22Rv1 (cell line): ENCODE data around the gene APBB2.

Source experiments
- H3K27ac ChIP-seq: fragments of 450-650 bp; 2 replicates; pipeline ENCODE4 v1.5.1; 2017
- ZFX ChIP-seq: fragments of 450-650 bp; IDR thresholded peaks from 2 replicates; pipeline ENCODE4 v1.6.1; 2017; ENCODE audit warnings: antibody characterized with exemption, borderline replicate concordance
- TF ChIP-seq, protein P1 (sequence below): fragments of 450-650 bp; IDR thresholded peaks from 2 replicates; pipeline ENCODE4 v1.5.1; 2017; ENCODE audit warnings: mild to moderate bottlenecking

Gene APBB2

GRCh38 chr4:40948014-40948413 lies 266.3 kb downstream of the APBB2 start:
- TF ChIP-seq, protein P1, sequence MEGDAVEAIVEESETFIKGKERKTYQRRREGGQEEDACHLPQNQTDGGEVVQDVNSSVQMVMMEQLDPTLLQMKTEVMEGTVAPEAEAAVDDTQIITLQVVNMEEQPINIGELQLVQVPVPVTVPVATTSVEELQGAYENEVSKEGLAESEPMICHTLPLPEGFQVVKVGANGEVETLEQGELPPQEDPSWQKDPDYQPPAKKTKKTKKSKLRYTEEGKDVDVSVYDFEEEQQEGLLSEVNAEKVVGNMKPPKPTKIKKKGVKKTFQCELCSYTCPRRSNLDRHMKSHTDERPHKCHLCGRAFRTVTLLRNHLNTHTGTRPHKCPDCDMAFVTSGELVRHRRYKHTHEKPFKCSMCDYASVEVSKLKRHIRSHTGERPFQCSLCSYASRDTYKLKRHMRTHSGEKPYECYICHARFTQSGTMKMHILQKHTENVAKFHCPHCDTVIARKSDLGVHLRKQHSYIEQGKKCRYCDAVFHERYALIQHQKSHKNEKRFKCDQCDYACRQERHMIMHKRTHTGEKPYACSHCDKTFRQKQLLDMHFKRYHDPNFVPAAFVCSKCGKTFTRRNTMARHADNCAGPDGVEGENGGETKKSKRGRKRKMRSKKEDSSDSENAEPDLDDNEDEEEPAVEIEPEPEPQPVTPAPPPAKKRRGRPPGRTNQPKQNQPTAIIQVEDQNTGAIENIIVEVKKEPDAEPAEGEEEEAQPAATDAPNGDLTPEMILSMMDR: no peak
- no peak for TF ChIP-seq ZFX
- no peak overlapping the region for H3K27ac ChIP-seq

DNA sequence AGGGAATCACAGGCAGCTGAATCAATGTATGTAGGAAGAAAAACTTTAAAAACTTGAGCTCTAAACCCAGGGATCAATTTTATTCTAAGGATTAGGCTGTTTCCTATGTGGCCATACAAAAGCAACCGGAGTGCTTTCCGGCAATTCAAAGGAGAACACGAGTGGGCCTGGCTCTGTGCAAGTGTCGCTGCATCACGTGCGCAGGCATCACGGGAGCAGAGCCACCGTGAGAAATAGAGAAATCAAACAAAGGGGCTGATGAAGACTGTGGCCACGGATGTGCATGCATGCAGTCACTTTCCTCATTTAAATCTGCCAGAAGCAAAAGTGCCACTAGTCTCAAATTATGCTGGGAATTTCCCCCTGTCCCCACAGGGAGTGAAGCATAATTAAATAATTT lies 267.7 kb downstream of the APBB2 start:
- no peak for TF ChIP-seq ZFX
- TF ChIP-seq, protein P1: no peak
- no peak overlapping the region for H3K27ac ChIP-seq

DNA sequence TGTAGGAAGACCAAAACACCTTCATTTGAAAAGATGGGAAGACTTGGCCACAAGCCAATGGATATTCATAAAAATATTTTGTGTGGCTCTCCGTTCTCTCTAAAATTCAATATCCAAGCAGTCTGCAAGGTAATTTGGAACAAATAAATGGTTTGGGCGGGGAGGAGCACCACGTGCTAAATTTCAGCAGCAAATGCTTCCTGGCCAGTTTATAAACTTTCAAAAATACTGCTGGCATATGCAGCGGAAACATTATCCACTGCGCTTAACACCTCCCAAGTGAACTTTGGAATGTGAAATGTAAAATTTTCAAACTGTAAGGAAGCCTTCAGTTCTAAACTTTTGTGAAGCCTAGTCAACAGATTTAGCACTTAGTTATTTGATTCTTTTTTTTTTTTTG lies 273.6 kb downstream of the APBB2 start:
- no peak overlapping the region for H3K27ac ChIP-seq
- TF ChIP-seq ZFX: no peak
- TF ChIP-seq, protein P1: no peak

DNA sequence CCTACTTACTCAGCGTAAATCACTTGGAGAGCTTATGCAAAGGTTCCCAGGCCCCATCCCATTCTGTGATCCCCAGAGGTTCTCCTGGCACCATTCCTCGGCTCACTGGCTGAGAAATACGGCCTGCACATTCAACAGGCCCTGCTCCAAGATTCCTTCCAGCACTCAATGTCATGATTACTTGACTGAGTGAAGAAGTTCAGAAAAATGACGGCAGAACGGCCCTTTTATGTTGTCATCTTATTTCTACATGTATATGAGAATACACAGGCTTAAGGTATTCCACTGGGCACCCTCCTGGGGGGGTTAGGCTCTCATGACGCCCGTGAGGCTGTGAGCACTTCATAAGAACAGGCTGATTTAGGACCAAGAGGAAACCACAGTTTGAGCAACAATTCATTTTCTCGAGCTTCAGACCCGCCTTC lies 274.0 kb downstream of the APBB2 start:
- no peak for TF ChIP-seq ZFX
- TF ChIP-seq, protein P1: no peak
- H3K27ac ChIP-seq: no peak overlapping the region

GRCh38 chr4:40939856-40940255 lies 274.5 kb downstream of the APBB2 start:
- H3K27ac ChIP-seq: no peak overlapping the region
- no peak for TF ChIP-seq ZFX
- TF ChIP-seq, protein P1: no peak

DNA sequence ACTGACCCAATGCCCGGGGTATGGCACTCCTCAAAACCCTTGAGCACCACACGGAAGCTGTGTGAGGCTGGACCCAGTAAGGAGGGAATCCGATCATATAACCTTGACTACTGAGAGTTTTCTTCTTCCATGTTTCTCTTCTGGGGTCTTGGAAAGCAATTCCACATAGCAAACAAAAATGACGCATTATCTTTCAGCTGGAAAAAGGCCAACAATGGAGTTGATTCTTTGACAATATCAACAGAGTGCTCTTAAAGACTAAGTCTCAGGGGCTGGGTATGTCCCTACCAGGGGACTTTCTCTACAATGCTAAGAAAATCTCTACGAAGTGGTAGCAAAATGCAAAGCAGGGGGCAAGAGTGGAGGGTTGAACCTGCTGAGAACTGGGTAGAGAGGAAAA lies 276.0 kb downstream of the APBB2 start:
- H3K27ac ChIP-seq: no peak overlapping the region
- TF ChIP-seq, protein P1: no peak
- TF ChIP-seq ZFX: no peak

GRCh38 chr4:40937140-40937725 lies 277.1 kb downstream of the APBB2 start:
- TF ChIP-seq, protein P1: no peak
- TF ChIP-seq ZFX: no peak
- no peak overlapping the region for H3K27ac ChIP-seq
